ENCODE results near the gene KRT17.

The KRT17 gene

GRCh38 chr17:41631025-41631897 lies 6.9 kb upstream of the KRT17 start:
- peak overlapping the region; percentile 94 for H2AK5ac ChIP-seq (ENCODE audit: low read depth, low read length)
- no peak for DNase-seq (ENCODE audit: low spot score)
- WGBS, 2 donors (ENCODE audit: extremely low coverage in 2 of 2, insufficient read length in 2 of 2, insufficient replicate concordance in 1 of 2) = no CpG with 5 or more reads among the region's 8 CpGs

GRCh38 chr17:41629826-41630670 lies 5.7 kb upstream of the KRT17 start:
- peaks cover 0 to 9% of the 10 kb centered on the region in 2 donors for H3K9me3 ChIP-seq (replicated peaks in 1 of 2; ENCODE audit: control insufficient read depth in 2 of 2, insufficient read depth in 1 of 2, low read depth in 1 of 2, low read length in 2 of 2)
- peaks cover 0 to 6% (median 3%) of the 10 kb centered on the region in 3 experiments for H3K27me3 ChIP-seq (ENCODE audit: control insufficient read depth in 3 of 3, insufficient read depth in 3 of 3, low read depth in 1 of 3, low read length in 3 of 3)
- H3K79me1 ChIP-seq (ENCODE audit: low read depth, low read length) = peaks cover 9% of the 10 kb centered on the region
- peak overlapping the region; percentile 38 for H3K14ac ChIP-seq (ENCODE audit: low read length)
- no peak overlapping the region for H2BK120ac ChIP-seq (ENCODE audit: low read depth, low read length)
- no peak overlapping the region for H2AK5ac ChIP-seq (ENCODE audit: low read depth, low read length)
- H4K91ac ChIP-seq (ENCODE audit: low read depth, low read length, poor library complexity) = no peak overlapping the region
- H2BK12ac ChIP-seq (ENCODE audit: low read length) = no peak overlapping the region
- H2BK5ac ChIP-seq (ENCODE audit: low read length) = no peak overlapping the region
- H2AFZ ChIP-seq (ENCODE audit: low read length) = no peak overlapping the region
- H3K36me3 ChIP-seq (replicated peaks in 1 of 2; ENCODE audit: control insufficient read depth in 2 of 2, insufficient read depth in 2 of 2, low read length in 2 of 2) = peaks cover 0 to 5% of the 10 kb centered on the region in 2 donors
- H3K27ac ChIP-seq (replicated peaks; ENCODE audit: low read length) = no peak overlapping the region
- peak overlapping the region; percentile 38 for H3K18ac ChIP-seq (ENCODE audit: low read length)
- no peak overlapping the region for H3K4me3 ChIP-seq (ENCODE audit: low read length in 2 of 2)
- no peak overlapping the region for H3K9ac ChIP-seq (ENCODE audit: low read depth, low read length, poor library complexity)
- H4K8ac ChIP-seq (ENCODE audit: low read depth, low read length) = no peak overlapping the region
- H3K23ac ChIP-seq (ENCODE audit: low read depth, low read length, poor library complexity) = no peak overlapping the region
- DNase-seq (ENCODE audit: low spot score) = no peak
- peaks cover 0 to 11% of the 10 kb centered on the region in 2 donors for H3K4me1 ChIP-seq (ENCODE audit: control insufficient read depth in 2 of 2, insufficient read depth in 1 of 2, low read depth in 1 of 2, low read length in 2 of 2)
- H2BK15ac ChIP-seq (ENCODE audit: low read length) = peak overlapping the region; percentile 49
- no peak overlapping the region for H3K4me2 ChIP-seq (ENCODE audit: insufficient read depth, low read length, poor library complexity, severe bottlenecking)
- H3K4ac ChIP-seq (ENCODE audit: low read length) = peak overlapping the region; percentile 37
- no CpG with 5 or more reads among the region's 13 CpGs for WGBS, 2 donors (ENCODE audit: extremely low coverage in 2 of 2, insufficient read length in 2 of 2, insufficient replicate concordance in 1 of 2)

More at GRCh38 chr17:41631025-41631897, 6.9 kb upstream of the KRT17 start:
- Histone ChIP-seq H3K23ac (ENCODE audit: low read depth, low read length, poor library complexity) (no peak overlapping the region), H4K91ac (ENCODE audit: low read depth, low read length, poor library complexity) (no peak overlapping the region), H3K27me3 (ENCODE audit: control insufficient read depth in 3 of 3, insufficient read depth in 3 of 3, low read depth in 1 of 3, low read length in 3 of 3) (peaks cover 0 to 6% (median 3%) of the 10 kb centered on the region in 3 experiments), H3K79me1 (ENCODE audit: low read depth, low read length) (peaks cover 9% of the 10 kb centered on the region), H2BK120ac (ENCODE audit: low read depth, low read length) (no peak overlapping the region), H2BK5ac (ENCODE audit: low read length) (no peak overlapping the region), H3K36me3 (replicated peaks in 1 of 2; ENCODE audit: control insufficient read depth in 2 of 2, insufficient read depth in 2 of 2, low read length in 2 of 2) (peaks cover 0 to 5% of the 10 kb centered on the region in 2 donors), H3K14ac (ENCODE audit: low read length) (no peak overlapping the region), H3K9me3 (replicated peaks in 1 of 2; ENCODE audit: control insufficient read depth in 2 of 2, insufficient read depth in 1 of 2, low read depth in 1 of 2, low read length in 2 of 2) (peaks cover 0 to 9% of the 10 kb centered on the region in 2 donors), H3K18ac (ENCODE audit: low read length) (no peak overlapping the region), H3K4me3 (ENCODE audit: low read length in 2 of 2) (no peak overlapping the region), H2AFZ (ENCODE audit: low read length) (no peak overlapping the region), H3K4me1 (ENCODE audit: control insufficient read depth in 2 of 2, insufficient read depth in 1 of 2, low read depth in 1 of 2, low read length in 2 of 2) (peaks cover 0 to 13% of the 10 kb centered on the region in 2 donors), H3K4me2 (ENCODE audit: insufficient read depth, low read length, poor library complexity, severe bottlenecking) (no peak overlapping the region), H4K8ac (ENCODE audit: low read depth, low read length) (no peak overlapping the region), H3K9ac (ENCODE audit: low read depth, low read length, poor library complexity) (no peak overlapping the region), H3K27ac (replicated peaks; ENCODE audit: low read length) (no peak overlapping the region), H3K4ac (ENCODE audit: low read length) (no peak overlapping the region), H2BK12ac (ENCODE audit: low read length) (no peak overlapping the region), H2BK15ac (ENCODE audit: low read length) (peak overlapping the region; percentile 74)

- H2AK5ac ChIP-seq (ENCODE audit: low read depth, low read length) = no peak overlapping the region
- H3K18ac ChIP-seq (ENCODE audit: low read length) = peak overlapping the region; percentile 48
- no peak overlapping the region for H4K8ac ChIP-seq (ENCODE audit: low read depth, low read length)
- no peak overlapping the region for H3K4me3 ChIP-seq (ENCODE audit: low read length in 2 of 2)
- H2BK12ac ChIP-seq (ENCODE audit: low read length) = no peak overlapping the region
- H2BK5ac ChIP-seq (ENCODE audit: low read length) = no peak overlapping the region
- H3K4me2 ChIP-seq (ENCODE audit: insufficient read depth, low read length, poor library complexity, severe bottlenecking) = no peak overlapping the region
- no peak overlapping the region for H4K91ac ChIP-seq (ENCODE audit: low read depth, low read length, poor library complexity)
- no peak overlapping the region for H3K9ac ChIP-seq (ENCODE audit: low read depth, low read length, poor library complexity)
- H3K79me1 ChIP-seq (ENCODE audit: low read depth, low read length) = peaks cover 9% of the 10 kb centered on the region
- WGBS, 2 donors (ENCODE audit: extremely low coverage in 2 of 2, insufficient read length in 2 of 2, insufficient replicate concordance in 1 of 2) = no CpG with 5 or more reads among the region's 10 CpGs
- H3K9me3 ChIP-seq (replicated peaks in 1 of 2; ENCODE audit: control insufficient read depth in 2 of 2, insufficient read depth in 1 of 2, low read depth in 1 of 2, low read length in 2 of 2) = peaks cover 0 to 9% of the 10 kb centered on the region in 2 donors
- peaks cover 0 to 6% (median 0%) of the 10 kb centered on the region in 3 experiments for H3K27me3 ChIP-seq (ENCODE audit: control insufficient read depth in 3 of 3, insufficient read depth in 3 of 3, low read depth in 1 of 3, low read length in 3 of 3)
- H3K27ac ChIP-seq (replicated peaks; ENCODE audit: low read length) = no peak overlapping the region
- no peak overlapping the region for H2AFZ ChIP-seq (ENCODE audit: low read length)
- H3K23ac ChIP-seq (ENCODE audit: low read depth, low read length, poor library complexity) = no peak overlapping the region
- DNase-seq (ENCODE audit: low spot score) = no peak
- peaks cover 0 to 5% of the 10 kb centered on the region in 2 donors for H3K36me3 ChIP-seq (replicated peaks in 1 of 2; ENCODE audit: control insufficient read depth in 2 of 2, insufficient read depth in 2 of 2, low read length in 2 of 2)
- H2BK15ac ChIP-seq (ENCODE audit: low read length) = peak overlapping the region; percentile 91
- H3K4ac ChIP-seq (ENCODE audit: low read length) = no peak overlapping the region
- peak overlapping the region; percentile 38 for H3K14ac ChIP-seq (ENCODE audit: low read length)
- no peak overlapping the region for H2BK120ac ChIP-seq (ENCODE audit: low read depth, low read length)
- peaks cover 0 to 11% of the 10 kb centered on the region in 2 donors for H3K4me1 ChIP-seq (ENCODE audit: control insufficient read depth in 2 of 2, insufficient read depth in 1 of 2, low read depth in 1 of 2, low read length in 2 of 2)
Observed at GRCh38 chr17:41629316-41629715, 4.9 kb upstream of the KRT17 start.
